COLO668 (cell line): ENCODE data around the gene GNAO1.

ENCODE experiments used
- DNase-seq: peaks from one replicate; lab custom pipeline; 2025; ENCODE audit not compliant: unreplicated experiment; lab: John Stamatoyannopoulos, UW

Gene GNAO1

GRCh38 chr16:56282451-56282850 is 91.2 kb downstream of the GNAO1 start:
- no peak for DNase-seq

GRCh38 chr16:56284521-56284920 is 93.2 kb downstream of the GNAO1 start:
- no peak for DNase-seq

- no peak for DNase-seq
Measured at GRCh38 chr16:56286809-56287208, 95.5 kb downstream of the GNAO1 start.

GRCh38 chr16:56288019-56288418 is 96.7 kb downstream of the GNAO1 start:
- peak; percentile 70 for DNase-seq

DNA sequence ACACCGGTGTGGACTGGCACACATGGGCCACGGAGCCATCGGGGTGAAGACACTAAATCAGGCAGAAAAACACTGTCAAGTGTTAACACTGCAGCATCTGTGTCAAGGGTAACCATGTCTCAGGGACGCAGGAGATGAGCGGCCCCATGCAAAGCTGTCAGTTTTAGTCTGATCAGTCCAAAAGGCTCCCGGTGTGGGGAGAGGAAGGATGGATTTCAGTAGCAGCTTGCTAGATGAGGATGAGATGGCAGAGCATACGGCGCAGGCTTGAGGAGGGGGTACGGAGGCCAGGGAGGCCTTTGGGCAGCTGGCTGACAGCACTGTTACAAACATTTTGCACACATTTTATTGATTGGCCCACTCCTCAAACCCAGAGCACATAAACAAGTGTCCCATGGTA is 98.1 kb downstream of the GNAO1 start:
- no peak for DNase-seq

DNA sequence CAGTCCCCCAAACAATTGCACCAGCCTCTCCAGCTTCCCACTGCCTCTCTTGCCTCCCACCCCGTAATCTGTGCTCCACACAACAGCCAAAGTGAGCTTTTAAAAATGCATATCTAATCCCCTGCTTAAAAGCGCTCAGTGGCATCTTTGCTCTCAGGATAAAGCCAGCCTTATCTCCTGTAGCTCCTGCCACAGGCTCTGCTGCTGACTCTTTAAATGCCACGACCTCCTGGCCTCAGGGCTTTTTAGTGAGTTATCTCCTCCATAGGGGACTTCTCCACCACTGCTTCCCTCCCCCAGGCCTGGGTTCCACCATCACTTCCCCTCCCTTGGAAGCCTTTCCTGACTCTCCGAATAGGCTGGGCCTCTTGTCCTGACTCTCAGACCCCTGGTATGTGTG is 98.6 kb downstream of the GNAO1 start:
- DNase-seq: no peak

DNA sequence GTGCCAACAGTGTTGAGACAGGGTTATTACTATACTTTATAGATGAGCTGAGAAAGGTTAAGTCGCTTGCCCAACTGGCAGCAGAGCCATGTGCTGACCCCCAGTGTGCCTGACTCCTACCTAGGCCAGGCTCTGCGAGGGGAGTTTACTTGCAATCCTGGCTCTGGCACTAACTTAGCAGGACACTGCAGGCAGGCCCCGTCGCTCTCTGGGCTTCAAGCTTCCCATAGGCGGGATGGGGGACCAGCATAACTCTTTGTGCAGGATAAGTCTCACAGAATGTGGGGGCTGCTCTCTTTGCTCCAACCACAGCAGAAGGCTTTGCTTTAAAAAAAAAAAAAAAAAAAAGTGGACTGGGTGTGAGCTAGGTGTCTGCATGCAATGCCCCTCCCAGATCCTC is 102.7 kb downstream of the GNAO1 start:
- DNase-seq: no peak

- DNase-seq: no peak
Measured at GRCh38 chr16:56294579-56294978, 103.3 kb downstream of the GNAO1 start.

- DNase-seq: no peak
Measured at GRCh38 chr16:56295059-56295665, 103.9 kb downstream of the GNAO1 start.

GRCh38 chr16:56295739-56296527 is 104.6 kb downstream of the GNAO1 start:
- DNase-seq: no peak

DNA sequence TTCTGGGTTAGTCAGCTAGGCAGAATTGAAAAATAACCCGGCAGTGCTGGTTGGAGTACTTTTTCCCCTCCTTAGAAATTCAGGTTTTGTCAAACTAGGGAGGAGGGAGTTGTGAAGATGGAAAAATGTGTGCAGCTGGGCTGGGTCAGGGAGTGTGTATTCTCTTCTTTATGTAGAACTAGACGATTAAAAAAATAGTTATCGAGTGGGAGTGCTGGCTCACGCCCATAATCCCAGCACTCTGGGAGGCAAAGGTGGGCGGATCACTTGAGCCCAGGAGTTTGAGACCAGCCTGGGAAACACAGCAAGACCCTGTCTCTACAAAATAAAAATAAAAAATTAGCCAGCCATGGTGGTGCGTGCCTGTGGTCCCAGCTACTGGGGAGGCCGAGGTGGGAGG is 106.4 kb downstream of the GNAO1 start:
- DNase-seq: no peak

DNA sequence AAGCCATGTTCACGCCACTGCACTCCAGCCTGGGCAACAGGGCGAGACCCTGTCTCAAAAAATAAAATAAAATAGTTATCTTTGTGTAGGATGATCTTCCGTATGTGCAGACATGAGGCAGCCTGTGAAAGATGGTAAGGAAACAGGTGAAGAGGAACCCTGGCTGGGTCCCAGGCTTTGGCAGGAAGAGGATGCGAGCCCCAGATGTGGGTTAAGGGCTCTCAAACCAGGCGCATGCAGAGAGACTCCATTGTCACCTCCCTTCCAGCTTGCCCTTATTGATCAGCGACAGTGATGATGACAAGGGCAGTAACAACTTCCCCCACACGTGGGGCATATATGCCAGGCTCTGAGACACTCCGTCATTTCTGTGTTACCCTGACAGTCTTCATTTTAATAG is 106.8 kb downstream of the GNAO1 start:
- no peak for DNase-seq

DNA sequence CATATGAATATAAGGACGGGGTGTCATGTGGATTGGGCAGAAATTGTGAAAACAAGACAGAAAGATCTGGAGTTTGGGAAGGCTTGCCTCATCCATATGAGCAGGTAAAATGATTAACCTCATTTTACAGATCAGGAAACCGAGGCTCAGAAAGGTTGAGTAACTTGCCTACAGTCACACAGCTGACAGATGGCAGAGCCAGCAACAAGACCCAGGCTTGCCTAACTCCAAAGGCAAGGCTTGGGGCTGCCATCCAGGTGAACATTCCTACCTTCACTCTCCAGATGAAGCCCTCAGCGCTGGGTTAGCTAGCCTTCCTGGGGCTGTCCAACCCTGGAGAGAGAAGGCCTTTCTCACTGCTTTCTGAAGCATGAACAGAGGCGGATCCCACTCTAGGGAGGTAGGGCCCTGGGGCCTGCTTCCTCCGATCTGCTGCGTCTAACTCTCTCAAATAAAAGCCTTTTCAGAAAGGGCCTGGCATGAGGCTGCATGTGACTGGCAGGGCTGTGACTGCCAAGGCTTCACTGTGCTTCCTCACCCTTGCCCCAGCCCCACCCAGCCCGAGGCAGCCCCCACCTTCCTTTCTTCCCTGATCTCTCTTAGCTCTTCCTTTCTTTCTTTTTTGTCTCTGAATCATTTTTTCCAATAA is 107.8 kb downstream of the GNAO1 start:
- DNase-seq: no peak

DNA sequence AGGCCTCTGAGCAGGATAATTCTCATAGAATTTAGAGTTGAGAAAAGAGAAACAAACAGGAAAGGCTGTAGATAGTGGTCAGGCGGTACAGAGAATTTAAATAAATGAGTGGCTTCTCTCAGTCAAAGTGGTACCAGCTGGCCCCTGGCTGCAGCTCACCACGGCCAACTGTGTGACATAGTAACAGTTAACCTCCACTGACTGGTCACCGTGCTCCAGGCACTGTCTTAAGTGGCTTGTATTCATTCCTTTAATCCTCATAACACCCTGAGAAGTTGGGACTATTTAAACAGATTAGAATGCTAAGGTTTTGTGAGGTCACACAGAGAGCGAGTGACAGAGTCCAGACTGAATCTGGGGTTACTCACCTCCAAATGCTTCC is 108.9 kb downstream of the GNAO1 start:
- DNase-seq: no peak

- no peak for DNase-seq
Measured at GRCh38 chr16:56300891-56301850, 109.9 kb downstream of the GNAO1 start.

GRCh38 chr16:56302506-56302905 is 111.2 kb downstream of the GNAO1 start:
- DNase-seq: no peak

GRCh38 chr16:56303066-56303715 is 111.9 kb downstream of the GNAO1 start:
- DNase-seq: no peak

DNA sequence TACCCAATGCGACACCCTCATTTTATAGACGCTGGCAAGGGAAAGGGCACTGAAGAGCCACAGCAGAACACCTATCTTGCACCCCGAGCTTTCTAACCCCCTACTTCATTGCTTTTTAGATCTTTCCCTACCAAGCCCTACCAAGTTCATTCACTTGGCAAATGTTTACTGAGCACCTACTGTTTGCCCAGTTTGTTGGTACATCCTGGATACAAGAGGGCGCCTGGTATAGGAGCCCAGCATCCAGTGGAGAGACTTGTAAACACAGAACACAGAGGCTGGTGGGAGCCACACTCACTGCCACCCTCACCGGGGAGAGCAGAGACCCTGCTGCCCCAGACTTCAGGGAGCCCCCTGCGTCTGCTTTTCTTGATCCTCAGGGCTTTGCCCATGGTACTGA is 112.6 kb downstream of the GNAO1 start:
- DNase-seq: no peak

DNA sequence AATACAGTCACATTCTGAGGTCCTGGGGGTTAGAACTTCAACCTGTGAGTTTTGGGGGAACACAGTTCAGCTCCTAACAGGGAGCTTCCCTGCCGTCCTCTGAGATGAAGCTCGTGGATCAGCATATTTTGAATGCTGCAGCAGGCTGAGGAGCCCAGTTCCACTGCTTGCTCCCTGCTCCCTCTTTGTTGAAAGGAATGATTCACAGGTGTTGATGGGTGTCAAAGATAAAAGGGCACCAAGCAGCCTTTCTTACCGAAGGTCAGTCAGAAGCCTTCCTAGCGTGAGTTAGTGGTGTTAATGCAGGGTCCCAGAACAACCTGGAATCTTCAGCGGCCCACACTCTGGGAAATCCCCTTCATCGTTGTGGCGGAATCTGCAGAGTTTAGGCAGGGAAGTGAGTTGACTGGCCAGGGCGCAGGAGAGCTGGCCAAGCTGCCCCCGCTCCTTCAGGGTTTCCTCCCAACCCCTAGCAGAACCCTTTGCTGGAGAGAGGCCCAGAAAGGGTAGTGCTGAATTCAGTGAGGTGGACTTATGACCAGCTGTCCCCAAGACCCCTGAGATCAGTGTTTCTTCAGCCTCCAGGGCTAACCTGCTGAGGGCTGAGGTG is 114.8 kb downstream of the GNAO1 start:
- no peak for DNase-seq
